Coronary artery (tissue), 2 donors: ENCODE results near the gene TTC34.

Experiments used
- DNase-seq: peaks from one replicate; pipeline ENCODE4 v3.0.0-alpha.2; 2017; ENCODE audit warnings: low spot score
- H3K27ac ChIP-seq, 2 donors: fragments of 200-600 bp; sonication (generic); one replicate each; pipeline ENCODE4 v1.5.1; 2016 to 2019
- H3K4me3 ChIP-seq: fragments of 200-600 bp; sonication (generic); 2 replicates; pipeline ENCODE4 v1.5.1; 2016; ENCODE audit warnings: mild to moderate bottlenecking, moderate library complexity
- CTCF ChIP-seq: fragments of 200-600 bp; sonication (generic); IDR thresholded peaks from one replicate; pipeline ENCODE4 v1.5.1; 2019; ENCODE audit warnings: antibody characterized with exemption

Gene TTC34

GRCh38 chr1:2816786-2817185, 15.3 kb upstream of the TTC34 start:
- no peak for DNase-seq
- no peak overlapping the region for H3K27ac ChIP-seq
- no peak overlapping the region for H3K4me3 ChIP-seq
- TF ChIP-seq CTCF, result no peak

GRCh38 chr1:2815551-2815950, 14.1 kb upstream of the TTC34 start:
- DNase-seq, result no peak
- no peak for TF ChIP-seq CTCF
- H3K27ac ChIP-seq, result no peak overlapping the region
- no peak overlapping the region for H3K4me3 ChIP-seq

- Histone ChIP-seq H3K27ac (no peak overlapping the region), H3K4me3 (no peak overlapping the region)
- DNase-seq, result no peak
- no peak for TF ChIP-seq CTCF
Measured at GRCh38 chr1:2814511-2815075, 13.1 kb upstream of the TTC34 start.

- no peak for DNase-seq
- TF ChIP-seq CTCF, result no peak
- Histone ChIP-seq H3K4me3 (no peak overlapping the region), H3K27ac (no peak overlapping the region)
Measured at GRCh38 chr1:2812939-2813653, 11.6 kb upstream of the TTC34 start.

GRCh38 chr1:2812136-2812535, 10.6 kb upstream of the TTC34 start:
- Histone ChIP-seq H3K4me3 (no peak overlapping the region), H3K27ac (no peak overlapping the region)
- no peak for DNase-seq
- TF ChIP-seq CTCF, result no peak

GRCh38 chr1:2811533-2811918, 10.0 kb upstream of the TTC34 start:
- Histone ChIP-seq H3K4me3 (no peak overlapping the region), H3K27ac (no peak overlapping the region)
- no peak for TF ChIP-seq CTCF
- no peak for DNase-seq

- H3K4me3 ChIP-seq, result no peak overlapping the region
- no peak for TF ChIP-seq CTCF
- no peak overlapping the region for H3K27ac ChIP-seq
- no peak for DNase-seq
Measured at GRCh38 chr1:2810899-2811532, 9.5 kb upstream of the TTC34 start.
